ENCODE measurements around the gene LRP6.
"Not testable (repeated sequence)": the region's sequence is repeated elsewhere in the genome, so short reads cannot be mapped to it uniquely, and the experiment has no call there.

LRP6 gene

DNA sequence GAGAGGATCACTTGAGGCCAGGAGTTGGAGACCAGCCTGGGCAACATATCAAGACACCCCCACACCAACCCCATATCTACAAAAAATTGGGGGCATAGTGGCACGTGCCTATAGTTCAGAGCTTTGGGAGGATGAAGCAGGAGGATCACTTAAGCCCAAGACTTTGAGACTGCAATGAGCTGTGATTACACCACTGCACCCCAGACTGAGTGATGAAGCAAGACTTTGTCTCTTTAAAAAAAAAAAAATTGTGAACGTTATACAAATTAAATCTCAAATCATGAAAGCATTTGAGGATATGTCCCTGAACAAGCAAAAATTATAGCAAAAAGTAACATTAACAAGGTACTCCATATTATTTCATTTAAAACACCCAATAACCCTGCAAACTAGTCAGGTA lies 2.9 kb downstream of the LRP6 start:
- Histone ChIP-seq H3K4me2 (ENCODE audit: low read depth, low read length, poor library complexity, severe bottlenecking) (peak overlapping the region; percentile 81), H3K36me3 (ENCODE audit: insufficient read depth, low read length) (no peaks in the 10 kb centered on the region)
- TF ChIP-seq EZH2phosphoT487 (IDR thresholded peaks at IDR 0.05; ENCODE audit: borderline replicate concordance), result no peak
- TF ChIP-seq, protein P1, sequence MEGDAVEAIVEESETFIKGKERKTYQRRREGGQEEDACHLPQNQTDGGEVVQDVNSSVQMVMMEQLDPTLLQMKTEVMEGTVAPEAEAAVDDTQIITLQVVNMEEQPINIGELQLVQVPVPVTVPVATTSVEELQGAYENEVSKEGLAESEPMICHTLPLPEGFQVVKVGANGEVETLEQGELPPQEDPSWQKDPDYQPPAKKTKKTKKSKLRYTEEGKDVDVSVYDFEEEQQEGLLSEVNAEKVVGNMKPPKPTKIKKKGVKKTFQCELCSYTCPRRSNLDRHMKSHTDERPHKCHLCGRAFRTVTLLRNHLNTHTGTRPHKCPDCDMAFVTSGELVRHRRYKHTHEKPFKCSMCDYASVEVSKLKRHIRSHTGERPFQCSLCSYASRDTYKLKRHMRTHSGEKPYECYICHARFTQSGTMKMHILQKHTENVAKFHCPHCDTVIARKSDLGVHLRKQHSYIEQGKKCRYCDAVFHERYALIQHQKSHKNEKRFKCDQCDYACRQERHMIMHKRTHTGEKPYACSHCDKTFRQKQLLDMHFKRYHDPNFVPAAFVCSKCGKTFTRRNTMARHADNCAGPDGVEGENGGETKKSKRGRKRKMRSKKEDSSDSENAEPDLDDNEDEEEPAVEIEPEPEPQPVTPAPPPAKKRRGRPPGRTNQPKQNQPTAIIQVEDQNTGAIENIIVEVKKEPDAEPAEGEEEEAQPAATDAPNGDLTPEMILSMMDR (conservative IDR thresholded peaks at IDR 0.05; ENCODE audit: low read length), result no peak

DNA sequence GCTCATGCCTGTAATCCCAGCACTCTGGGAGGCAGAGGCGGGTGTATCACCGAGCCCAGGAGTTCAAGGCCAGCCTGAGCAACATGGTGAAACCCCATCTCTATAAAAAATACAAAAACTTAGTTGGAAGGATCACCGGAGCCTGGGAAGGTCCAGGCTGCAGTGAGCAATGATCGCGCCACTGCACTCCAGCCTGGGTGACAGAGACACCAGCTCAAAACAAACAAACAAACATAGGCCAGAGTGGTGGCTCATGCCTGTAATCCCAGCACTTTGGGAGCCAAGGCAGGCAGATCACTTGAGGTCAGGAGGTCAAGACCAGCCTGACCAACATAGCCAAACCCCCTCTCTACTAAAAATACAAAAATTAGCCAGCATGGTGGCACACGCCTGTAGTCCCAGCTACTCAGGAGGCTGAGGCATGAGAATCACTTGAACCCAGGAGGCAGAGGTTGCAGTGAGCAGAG lies 10.5 kb downstream of the LRP6 start:
- H3K4me1 ChIP-seq (ENCODE audit: insufficient read depth, low read length, poor library complexity, severe bottlenecking); H3K27me3 ChIP-seq (ENCODE audit: insufficient read depth, low read length, poor library complexity, severe bottlenecking); H3K9me2 ChIP-seq (replicated peaks; ENCODE audit: low read depth, low read length); H3F3A ChIP-seq (ENCODE audit: low read depth); H4K20me1 ChIP-seq (ENCODE audit: insufficient read depth, low read length, poor library complexity, severe bottlenecking); H3K36me3 ChIP-seq (ENCODE audit: insufficient read depth, low read length); H2AFZ ChIP-seq (ENCODE audit: low read length); H3K4me3 ChIP-seq (ENCODE audit: low read length, poor library complexity, severe bottlenecking); H3K9ac ChIP-seq (ENCODE audit: low read depth, low read length, poor library complexity, severe bottlenecking); H3K9me3 ChIP-seq (ENCODE audit: insufficient read depth, low read depth, low read length); H3K4me2 ChIP-seq (ENCODE audit: low read depth, low read length, poor library complexity, severe bottlenecking); H3K79me2 ChIP-seq (ENCODE audit: insufficient read depth, low read length): not testable (repeated sequence)

More for the DNA sequence above, 2.9 kb downstream of the LRP6 start:
- Histone ChIP-seq H3K9ac (ENCODE audit: low read depth, low read length, poor library complexity, severe bottlenecking) (no peak overlapping the region), H3K27me3 (ENCODE audit: insufficient read depth, low read length, poor library complexity, severe bottlenecking) (peaks cover 31% of the 10 kb centered on the region), H2AFZ (ENCODE audit: low read length) (no peak overlapping the region), H3K9me3 (ENCODE audit: insufficient read depth, low read depth, low read length) (no peaks in the 10 kb centered on the region), H3K9me2 (replicated peaks; ENCODE audit: low read depth, low read length) (no peaks in the 10 kb centered on the region), H3K4me3 (ENCODE audit: low read length, poor library complexity, severe bottlenecking) (peak overlapping the region; percentile 13), H4K20me1 (ENCODE audit: insufficient read depth, low read length, poor library complexity, severe bottlenecking) (no peaks in the 10 kb centered on the region), H3K79me2 (ENCODE audit: insufficient read depth, low read length) (peaks cover 25% of the 10 kb centered on the region), H3K4me1 (ENCODE audit: insufficient read depth, low read length, poor library complexity, severe bottlenecking) (peaks cover 4% of the 10 kb centered on the region), H3F3A (ENCODE audit: low read depth) (no peaks in the 10 kb centered on the region)

DNA sequence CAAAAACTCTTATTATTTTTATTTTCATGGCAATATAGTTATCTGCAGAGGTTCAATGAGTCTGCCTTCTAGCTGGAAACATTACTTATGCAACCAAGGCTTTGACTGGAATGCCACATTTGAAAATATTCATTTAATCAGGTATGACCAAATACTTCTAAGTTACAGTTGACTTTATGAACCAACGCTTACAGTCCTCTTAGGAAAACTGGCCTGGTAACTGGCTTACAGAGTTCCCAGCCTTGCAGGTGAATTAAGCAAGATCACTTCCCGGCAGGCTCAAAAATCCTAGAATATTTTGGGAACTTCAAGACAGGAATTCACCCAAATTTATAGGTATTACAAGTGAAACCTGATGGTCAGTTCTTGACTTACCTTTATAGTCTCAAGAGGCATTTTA lies 12.3 kb downstream of the LRP6 start:
- Histone ChIP-seq H3K36me3 (ENCODE audit: insufficient read depth, low read length) (no peaks in the 10 kb centered on the region), H3K27me3 (ENCODE audit: insufficient read depth, low read length, poor library complexity, severe bottlenecking) (no peaks in the 10 kb centered on the region), H3K9me2 (replicated peaks; ENCODE audit: low read depth, low read length) (no peaks in the 10 kb centered on the region), H3F3A (ENCODE audit: low read depth) (no peaks in the 10 kb centered on the region), H3K79me2 (ENCODE audit: insufficient read depth, low read length) (no peaks in the 10 kb centered on the region), H4K20me1 (ENCODE audit: insufficient read depth, low read length, poor library complexity, severe bottlenecking) (no peaks in the 10 kb centered on the region), H3K4me3 (ENCODE audit: low read length, poor library complexity, severe bottlenecking) (no peak overlapping the region), H3K9me3 (ENCODE audit: insufficient read depth, low read depth, low read length) (no peaks in the 10 kb centered on the region), H3K4me1 (ENCODE audit: insufficient read depth, low read length, poor library complexity, severe bottlenecking) (peaks cover 3% of the 10 kb centered on the region), H3K4me2 (ENCODE audit: low read depth, low read length, poor library complexity, severe bottlenecking) (no peak overlapping the region), H3K9ac (ENCODE audit: low read depth, low read length, poor library complexity, severe bottlenecking) (no peak overlapping the region), H2AFZ (ENCODE audit: low read length) (no peak overlapping the region)
- no peak for TF ChIP-seq EZH2phosphoT487 (IDR thresholded peaks at IDR 0.05; ENCODE audit: borderline replicate concordance)
- TF ChIP-seq, protein P1 (conservative IDR thresholded peaks at IDR 0.05; ENCODE audit: low read length), result no peak

Data from Loucy (cell line).